ENCODE results near the gene C22orf31. TPM values are rescaled to one million over a fixed set of nuclear protein-coding genes. Genes with fewer than 3 reads are reported as not detected.

C22orf31 gene
- total RNA-seq, 1 experiment from 2014 or later = not detected

DNA sequence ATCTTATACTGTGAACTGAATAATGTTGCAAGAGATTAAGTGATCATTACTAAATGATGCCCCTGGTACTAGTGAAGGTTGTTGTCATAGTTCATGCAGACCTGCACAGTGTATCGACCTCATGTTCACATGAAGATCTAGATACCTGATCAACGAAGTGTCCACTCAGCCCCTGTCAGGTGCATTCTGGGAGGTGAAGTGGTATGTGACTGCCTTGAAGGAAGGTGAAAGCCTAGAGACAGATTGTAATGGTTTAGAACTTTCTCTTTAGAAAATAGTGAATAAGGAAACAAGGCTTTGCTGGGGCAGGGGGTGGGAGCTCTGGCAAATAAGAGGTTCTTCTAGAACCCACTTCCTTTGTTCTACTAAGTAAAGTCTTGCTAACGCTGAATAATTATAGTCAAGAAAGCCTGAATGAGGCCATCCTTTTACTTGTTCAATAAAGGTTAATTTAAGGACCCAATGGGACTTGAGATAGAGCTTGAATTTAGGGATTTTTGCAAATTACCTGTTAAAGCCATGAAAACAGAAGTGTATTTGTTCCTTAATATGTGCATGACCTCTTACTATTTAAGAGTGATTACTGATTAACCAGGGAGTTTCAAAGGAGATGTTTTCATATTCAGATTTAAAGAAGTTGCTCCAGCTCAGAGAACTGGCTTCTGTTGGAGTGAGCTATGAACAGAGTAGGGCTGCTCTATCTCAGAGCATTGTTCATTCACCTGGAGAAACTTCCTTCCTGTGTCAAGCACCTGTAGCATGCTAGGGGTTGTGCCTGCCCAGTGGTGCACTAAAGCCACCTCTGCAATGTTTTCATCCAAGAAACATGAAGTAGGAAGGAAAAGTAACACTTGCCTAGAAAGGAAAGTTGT lies 45.3 kb downstream of the C22orf31 start:
- CTCF ChIA-PET = no interaction called here
- intact Hi-C loops (cut with micrococcal nuclease; ENCODE audit: unreplicated experiment) = no loop called here
- no peak for TF ChIP-seq SIN3A (IDR thresholded peaks at IDR 0.05; ENCODE audit: borderline replicate concordance, insufficient read depth, low read depth, low read length)
- in situ Hi-C loops (cut with HindIII; ENCODE audit: low pct_unique_long_range_greater_than_20kb, low sequenced_read_pairs) = no loop called here
- Histone ChIP-seq H3K4me3 (ENCODE audit: low read depth in 2 of 2, low read length in 2 of 2) (no peak overlapping the region), H3K27ac (ENCODE audit: low read length) (no peak overlapping the region), H3K36me3 (ENCODE audit: control insufficient read depth, insufficient read depth, low read length) (no peaks in the 10 kb centered on the region), H3K4me1 (ENCODE audit: control insufficient read depth, insufficient read depth, low read length) (no peaks in the 10 kb centered on the region), H3K9me3 (ENCODE audit: control insufficient read depth, insufficient read depth, low read depth, low read length) (no peaks in the 10 kb centered on the region), H3K27me3 (ENCODE audit: control insufficient read depth, insufficient read depth, low read length) (no peaks in the 10 kb centered on the region)
- no TSS peak for BruUV-seq (replicated peaks)
- DNase-seq (ENCODE audit: low read depth, low spot score) = no peak
- no peak for ATAC-seq
- POLR2A ChIA-PET = no interaction called here

DNA sequence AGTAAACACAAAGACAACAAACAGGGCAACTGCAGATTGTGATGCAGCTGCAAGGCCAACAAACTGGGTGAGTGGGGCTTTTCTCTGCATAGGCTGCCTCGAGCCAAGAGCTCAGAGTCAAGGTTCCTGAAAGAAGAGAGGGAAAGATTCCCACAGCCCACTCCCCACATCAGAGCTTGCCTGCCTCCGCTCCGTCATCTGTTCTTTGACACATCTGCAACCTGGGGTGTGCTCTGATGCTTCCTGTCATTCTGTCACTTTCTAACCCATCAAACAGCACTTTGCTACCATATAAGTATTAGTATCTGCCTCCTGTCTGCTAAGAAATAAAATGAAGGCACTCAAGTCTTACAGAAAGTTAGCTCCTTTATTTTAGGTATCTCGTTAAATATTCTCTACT lies 46.9 kb downstream of the C22orf31 start:
- intact Hi-C loops (cut with micrococcal nuclease; ENCODE audit: unreplicated experiment) (no loop called here), in situ Hi-C loops (cut with HindIII; ENCODE audit: low pct_unique_long_range_greater_than_20kb, low sequenced_read_pairs) (no loop called here)
- TF ChIP-seq, protein P1, sequence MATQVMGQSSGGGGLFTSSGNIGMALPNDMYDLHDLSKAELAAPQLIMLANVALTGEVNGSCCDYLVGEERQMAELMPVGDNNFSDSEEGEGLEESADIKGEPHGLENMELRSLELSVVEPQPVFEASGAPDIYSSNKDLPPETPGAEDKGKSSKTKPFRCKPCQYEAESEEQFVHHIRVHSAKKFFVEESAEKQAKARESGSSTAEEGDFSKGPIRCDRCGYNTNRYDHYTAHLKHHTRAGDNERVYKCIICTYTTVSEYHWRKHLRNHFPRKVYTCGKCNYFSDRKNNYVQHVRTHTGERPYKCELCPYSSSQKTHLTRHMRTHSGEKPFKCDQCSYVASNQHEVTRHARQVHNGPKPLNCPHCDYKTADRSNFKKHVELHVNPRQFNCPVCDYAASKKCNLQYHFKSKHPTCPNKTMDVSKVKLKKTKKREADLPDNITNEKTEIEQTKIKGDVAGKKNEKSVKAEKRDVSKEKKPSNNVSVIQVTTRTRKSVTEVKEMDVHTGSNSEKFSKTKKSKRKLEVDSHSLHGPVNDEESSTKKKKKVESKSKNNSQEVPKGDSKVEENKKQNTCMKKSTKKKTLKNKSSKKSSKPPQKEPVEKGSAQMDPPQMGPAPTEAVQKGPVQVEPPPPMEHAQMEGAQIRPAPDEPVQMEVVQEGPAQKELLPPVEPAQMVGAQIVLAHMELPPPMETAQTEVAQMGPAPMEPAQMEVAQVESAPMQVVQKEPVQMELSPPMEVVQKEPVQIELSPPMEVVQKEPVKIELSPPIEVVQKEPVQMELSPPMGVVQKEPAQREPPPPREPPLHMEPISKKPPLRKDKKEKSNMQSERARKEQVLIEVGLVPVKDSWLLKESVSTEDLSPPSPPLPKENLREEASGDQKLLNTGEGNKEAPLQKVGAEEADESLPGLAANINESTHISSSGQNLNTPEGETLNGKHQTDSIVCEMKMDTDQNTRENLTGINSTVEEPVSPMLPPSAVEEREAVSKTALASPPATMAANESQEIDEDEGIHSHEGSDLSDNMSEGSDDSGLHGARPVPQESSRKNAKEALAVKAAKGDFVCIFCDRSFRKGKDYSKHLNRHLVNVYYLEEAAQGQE (IDR thresholded peaks at IDR 0.05; ENCODE audit: insufficient read depth in 1 of 2, low read depth in 2 of 2, low read length in 1 of 2) = no peak
- TF ChIP-seq SIN3A (IDR thresholded peaks at IDR 0.05; ENCODE audit: borderline replicate concordance, insufficient read depth, low read depth, low read length) (no peak), POLR2AphosphoS5 (IDR thresholded peaks at IDR 0.05; ENCODE audit: low read depth, low read length) (no peak), TCF7L2 (IDR thresholded peaks at IDR 0.05; ENCODE audit: low read depth, low read length) (no peak)
- TF ChIP-seq, protein P2, sequence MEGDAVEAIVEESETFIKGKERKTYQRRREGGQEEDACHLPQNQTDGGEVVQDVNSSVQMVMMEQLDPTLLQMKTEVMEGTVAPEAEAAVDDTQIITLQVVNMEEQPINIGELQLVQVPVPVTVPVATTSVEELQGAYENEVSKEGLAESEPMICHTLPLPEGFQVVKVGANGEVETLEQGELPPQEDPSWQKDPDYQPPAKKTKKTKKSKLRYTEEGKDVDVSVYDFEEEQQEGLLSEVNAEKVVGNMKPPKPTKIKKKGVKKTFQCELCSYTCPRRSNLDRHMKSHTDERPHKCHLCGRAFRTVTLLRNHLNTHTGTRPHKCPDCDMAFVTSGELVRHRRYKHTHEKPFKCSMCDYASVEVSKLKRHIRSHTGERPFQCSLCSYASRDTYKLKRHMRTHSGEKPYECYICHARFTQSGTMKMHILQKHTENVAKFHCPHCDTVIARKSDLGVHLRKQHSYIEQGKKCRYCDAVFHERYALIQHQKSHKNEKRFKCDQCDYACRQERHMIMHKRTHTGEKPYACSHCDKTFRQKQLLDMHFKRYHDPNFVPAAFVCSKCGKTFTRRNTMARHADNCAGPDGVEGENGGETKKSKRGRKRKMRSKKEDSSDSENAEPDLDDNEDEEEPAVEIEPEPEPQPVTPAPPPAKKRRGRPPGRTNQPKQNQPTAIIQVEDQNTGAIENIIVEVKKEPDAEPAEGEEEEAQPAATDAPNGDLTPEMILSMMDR (IDR thresholded peaks at IDR 0.05) = no peak
- BruUV-seq (replicated peaks) = no TSS peak
- CTCF ChIA-PET = no interaction called here
- POLR2A ChIA-PET = no interaction called here
- Histone ChIP-seq H3K27me3 (ENCODE audit: control insufficient read depth, insufficient read depth, low read length) (no peaks in the 10 kb centered on the region), H3K4me1 (ENCODE audit: control insufficient read depth, insufficient read depth, low read length) (no peaks in the 10 kb centered on the region), H3K4me3 (ENCODE audit: low read depth in 2 of 2, low read length in 2 of 2) (no peak overlapping the region), H3K27ac (ENCODE audit: low read length) (no peak overlapping the region), H3K36me3 (ENCODE audit: control insufficient read depth, insufficient read depth, low read length) (no peaks in the 10 kb centered on the region), H3K9me3 (ENCODE audit: control insufficient read depth, insufficient read depth, low read depth, low read length) (no peaks in the 10 kb centered on the region)
- DNase-seq (ENCODE audit: low read depth, low spot score) = no peak
- ATAC-seq = no peak

DNA sequence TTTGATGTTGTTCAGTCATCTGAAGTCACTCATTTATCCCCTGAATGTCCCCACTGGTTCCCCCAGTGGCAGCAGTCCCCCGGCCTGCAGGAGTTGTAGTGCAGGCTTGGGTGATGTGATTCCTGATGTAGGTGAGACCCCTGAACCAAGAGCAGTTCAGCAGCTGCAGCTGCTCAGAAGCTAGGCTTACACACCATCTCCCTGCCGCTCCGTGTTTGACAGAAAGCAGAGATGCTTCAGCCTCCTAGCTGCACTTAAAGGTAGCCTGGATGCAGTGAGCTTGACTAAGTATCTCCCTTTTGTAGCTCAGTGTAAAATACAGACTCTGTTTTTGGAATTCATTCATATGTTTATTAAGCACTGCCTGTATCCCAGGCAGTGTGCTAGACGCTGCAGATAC lies 47.3 kb downstream of the C22orf31 start:
- BruUV-seq (replicated peaks) = no TSS peak
- DNase-seq (ENCODE audit: low read depth, low spot score) (no peak), ATAC-seq (no peak)
- Histone ChIP-seq H3K4me1 (ENCODE audit: control insufficient read depth, insufficient read depth, low read length) (no peaks in the 10 kb centered on the region), H3K4me3 (ENCODE audit: low read depth in 2 of 2, low read length in 2 of 2) (no peak overlapping the region), H3K9me3 (ENCODE audit: control insufficient read depth, insufficient read depth, low read depth, low read length) (no peaks in the 10 kb centered on the region), H3K36me3 (ENCODE audit: control insufficient read depth, insufficient read depth, low read length) (no peaks in the 10 kb centered on the region), H3K27me3 (ENCODE audit: control insufficient read depth, insufficient read depth, low read length) (no peaks in the 10 kb centered on the region), H3K27ac (ENCODE audit: low read length) (no peak overlapping the region)
- in situ Hi-C loops (cut with HindIII; ENCODE audit: low pct_unique_long_range_greater_than_20kb, low sequenced_read_pairs) = no loop called here
- TF ChIP-seq, protein P2 (IDR thresholded peaks at IDR 0.05) = no peak
- TF ChIP-seq TCF7L2 (IDR thresholded peaks at IDR 0.05; ENCODE audit: low read depth, low read length) = no peak
- TF ChIP-seq SIN3A (IDR thresholded peaks at IDR 0.05; ENCODE audit: borderline replicate concordance, insufficient read depth, low read depth, low read length) = no peak
- TF ChIP-seq POLR2AphosphoS5 (IDR thresholded peaks at IDR 0.05; ENCODE audit: low read depth, low read length) = no peak
- TF ChIP-seq, protein P1 (IDR thresholded peaks at IDR 0.05; ENCODE audit: insufficient read depth in 1 of 2, low read depth in 2 of 2, low read length in 1 of 2) = no peak
- POLR2A ChIA-PET = no interaction called here
- intact Hi-C loops (cut with micrococcal nuclease; ENCODE audit: unreplicated experiment) = no loop called here
- CTCF ChIA-PET = no interaction called here

Data from Panc1 (cell line).